ENCODE results near the gene WDR43. TPM values are rescaled to one million over a fixed set of nuclear protein-coding genes. Genes with fewer than 3 reads are reported as not detected.

Gene WDR43
- total RNA-seq, 1 experiment from 2014 or later, result 106 TPM

GRCh38 chr2:28908172-28908571 is 13.7 kb downstream of the WDR43 start:
- no peak for DNase-seq (ENCODE audit: low spot score)

DNA sequence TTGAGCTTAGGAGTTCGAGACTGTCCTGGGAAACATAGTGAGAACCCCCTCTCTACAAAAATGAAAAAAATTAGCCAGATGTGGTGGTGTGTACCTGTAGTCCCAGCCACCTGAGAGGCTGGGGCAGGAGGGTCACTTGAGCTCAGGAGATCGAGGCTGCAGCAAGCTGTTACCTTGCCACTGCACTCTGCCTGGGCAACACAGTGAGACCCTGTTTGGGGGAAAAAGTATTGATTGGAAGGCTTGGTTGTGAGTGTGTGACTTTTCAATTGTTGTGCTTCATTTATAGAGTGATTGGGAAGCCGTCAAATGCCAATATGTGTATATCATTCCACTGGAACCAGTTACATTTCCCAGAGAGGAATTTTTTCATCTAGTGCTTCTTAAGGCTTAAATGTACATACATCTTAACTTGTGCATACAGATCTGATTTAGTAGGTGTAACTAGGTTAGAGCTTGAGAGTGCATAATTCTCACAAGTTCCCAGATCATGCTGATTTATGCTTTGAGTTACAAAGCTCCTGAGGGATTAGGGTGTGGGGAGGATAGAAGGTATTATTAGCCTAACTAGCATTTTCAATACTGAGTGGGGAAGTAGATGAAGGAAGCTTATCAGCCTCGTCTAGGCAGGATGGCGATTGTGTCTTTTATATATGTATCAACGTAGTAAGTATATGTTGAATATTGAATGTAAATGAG is 15.3 kb downstream of the WDR43 start:
- no peak for DNase-seq (ENCODE audit: low spot score)

DNA sequence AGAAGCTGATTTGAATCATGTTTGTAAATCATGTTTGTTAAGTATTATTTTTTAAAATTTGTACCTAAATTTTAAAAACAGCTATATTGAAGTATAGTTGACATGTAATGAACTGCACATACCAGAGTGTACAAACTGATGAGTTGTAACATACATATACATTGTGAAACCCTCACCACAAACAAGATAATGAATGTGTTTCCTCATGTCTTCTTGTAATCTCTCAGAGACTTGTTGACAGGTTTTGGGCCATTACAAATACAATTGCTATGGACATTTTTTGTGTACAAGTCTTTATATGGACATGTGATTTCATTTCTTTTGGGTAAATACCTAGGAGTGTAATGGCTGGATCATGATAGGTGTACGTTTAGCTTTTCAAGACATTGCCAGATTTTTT is 21.5 kb downstream of the WDR43 start:
- no peak for DNase-seq (ENCODE audit: low spot score)

DNA sequence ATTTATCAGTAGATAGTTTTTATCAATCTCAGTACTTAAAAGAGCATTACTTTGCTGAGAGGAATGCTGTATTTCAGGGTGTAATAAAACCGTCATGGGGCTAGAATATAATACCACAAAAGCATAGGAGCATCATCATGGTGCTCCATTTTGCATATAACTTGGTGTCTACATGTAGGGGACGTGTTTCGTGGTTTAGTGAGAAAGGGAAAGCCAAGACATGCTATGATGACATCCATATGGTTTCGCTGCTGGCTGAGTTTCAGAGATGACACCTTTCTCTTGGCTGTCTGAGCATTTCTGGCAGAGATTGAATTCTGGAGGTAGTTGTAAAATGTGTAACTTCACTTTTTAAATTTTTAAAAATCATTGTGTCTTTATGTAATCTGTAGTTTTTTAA is 32.4 kb downstream of the WDR43 start:
- DNase-seq (ENCODE audit: low spot score), result no peak

DNA sequence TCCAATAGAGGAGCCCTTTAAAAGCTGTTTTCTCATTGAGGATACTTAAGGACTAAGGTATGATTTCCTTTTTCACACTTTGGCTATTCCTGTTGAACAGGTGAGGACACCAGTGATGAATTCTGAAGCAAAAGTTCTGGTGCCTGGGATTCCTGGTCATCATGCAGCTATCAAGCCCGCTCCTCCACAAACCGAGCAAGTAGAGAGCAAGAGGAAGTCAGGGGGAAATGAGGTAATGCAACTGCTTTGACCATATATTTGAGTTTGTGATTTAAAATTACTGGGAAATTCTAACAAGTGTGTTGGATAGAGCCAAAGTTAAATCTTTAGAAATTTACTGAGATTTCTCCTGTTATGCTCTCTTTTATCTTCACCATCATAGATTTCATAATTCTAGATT is 33.0 kb downstream of the WDR43 start:
- DNase-seq (ENCODE audit: low spot score), result no peak

DNA sequence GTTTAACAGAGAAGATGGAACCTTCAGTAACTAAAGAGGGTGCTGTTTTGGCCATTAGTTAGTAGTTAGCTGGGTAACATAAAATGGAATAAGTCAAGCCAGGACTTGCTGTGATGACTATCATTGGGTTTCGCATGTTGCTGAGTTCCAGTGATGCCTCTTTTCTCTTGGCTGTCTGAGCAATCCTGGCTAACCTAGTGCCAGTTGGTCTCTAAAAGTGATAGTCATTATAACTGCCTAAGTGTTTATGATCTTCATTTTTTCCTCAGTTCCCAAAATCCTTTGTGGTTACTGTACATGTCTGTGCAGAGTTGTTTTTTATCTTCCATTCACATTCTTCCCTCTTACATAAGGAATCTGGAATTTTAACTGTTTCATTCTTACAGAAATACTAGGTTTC is 33.4 kb downstream of the WDR43 start:
- no peak for DNase-seq (ENCODE audit: low spot score)

DNA sequence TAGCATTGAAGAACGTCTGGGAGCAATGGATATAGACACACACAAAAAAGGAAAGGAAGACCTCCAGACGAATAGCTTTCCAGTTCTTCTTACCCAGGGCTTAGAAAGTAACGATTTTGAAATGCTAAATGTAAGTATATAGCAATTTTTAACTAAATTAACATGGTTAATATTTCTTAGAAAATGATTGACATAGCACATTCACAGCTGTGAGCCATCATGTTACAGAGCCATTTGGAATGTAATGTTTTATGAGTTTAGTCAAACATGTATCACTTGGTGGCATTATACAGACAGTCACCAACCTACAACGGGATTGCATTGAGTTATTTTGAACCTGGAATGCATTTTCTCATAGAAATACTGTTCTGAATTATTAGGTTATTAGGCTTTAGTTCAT is 35.1 kb downstream of the WDR43 start:
- no peak for DNase-seq (ENCODE audit: low spot score)

DNA sequence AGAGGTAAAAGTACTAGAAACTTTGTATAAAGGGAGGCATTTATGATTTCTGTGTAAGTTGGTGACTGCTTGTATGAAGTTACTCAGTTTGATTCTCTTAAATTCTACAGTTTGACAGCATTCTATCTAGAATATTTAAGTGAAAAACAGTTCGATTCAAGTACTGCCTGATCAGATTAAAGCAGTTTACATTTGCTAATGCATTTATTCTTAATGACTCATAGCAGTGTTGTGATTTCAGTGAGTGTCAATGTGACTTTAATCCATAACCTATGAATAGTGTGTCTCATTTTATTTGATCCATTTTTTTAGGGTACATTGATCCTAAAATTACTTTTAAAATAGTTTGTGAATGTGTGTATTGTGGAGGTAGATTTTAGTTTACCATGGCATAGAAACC is 35.7 kb downstream of the WDR43 start:
- no peak for DNase-seq (ENCODE audit: low spot score)

DNA sequence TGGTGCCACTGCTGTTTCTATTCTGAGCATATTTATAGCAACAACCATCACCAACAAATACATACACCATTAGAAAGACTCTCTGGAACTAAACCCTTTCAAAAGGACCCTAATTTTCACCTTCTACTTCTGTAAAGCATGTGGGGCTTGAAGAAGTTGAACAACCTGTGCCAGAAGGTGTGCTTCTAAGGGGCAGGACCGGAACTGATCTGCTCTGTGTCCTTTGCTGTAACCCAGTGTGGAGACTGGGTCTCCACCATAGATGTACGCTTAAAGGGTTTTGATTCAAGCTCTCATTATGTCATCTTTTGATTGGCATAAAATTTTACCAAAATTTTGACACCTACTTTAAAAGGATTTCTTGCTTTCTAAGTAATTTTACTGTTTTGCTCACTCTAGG is 40.3 kb downstream of the WDR43 start:
- no peak for DNase-seq (ENCODE audit: low spot score)

DNA sequence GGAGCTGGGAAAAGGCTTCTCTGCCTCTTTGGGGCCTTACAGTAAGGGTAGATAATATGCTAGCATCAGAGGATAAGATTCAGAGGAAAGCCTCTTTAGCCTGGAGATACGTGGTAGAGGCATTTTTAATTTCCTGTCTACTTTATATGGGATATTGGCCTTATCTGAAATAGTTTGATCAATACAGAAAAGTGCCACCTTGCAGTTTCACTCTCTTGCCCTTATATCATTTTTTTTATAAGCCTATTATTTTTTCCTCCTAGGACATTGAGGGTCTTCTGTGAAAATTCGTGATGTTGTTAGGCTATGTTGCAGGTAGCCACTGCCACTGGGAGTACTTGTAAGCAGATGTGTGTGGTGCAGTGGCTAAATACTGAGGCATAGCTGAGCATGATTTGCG is 46.5 kb downstream of the WDR43 start:
- DNase-seq (ENCODE audit: low spot score), result no peak

DNA sequence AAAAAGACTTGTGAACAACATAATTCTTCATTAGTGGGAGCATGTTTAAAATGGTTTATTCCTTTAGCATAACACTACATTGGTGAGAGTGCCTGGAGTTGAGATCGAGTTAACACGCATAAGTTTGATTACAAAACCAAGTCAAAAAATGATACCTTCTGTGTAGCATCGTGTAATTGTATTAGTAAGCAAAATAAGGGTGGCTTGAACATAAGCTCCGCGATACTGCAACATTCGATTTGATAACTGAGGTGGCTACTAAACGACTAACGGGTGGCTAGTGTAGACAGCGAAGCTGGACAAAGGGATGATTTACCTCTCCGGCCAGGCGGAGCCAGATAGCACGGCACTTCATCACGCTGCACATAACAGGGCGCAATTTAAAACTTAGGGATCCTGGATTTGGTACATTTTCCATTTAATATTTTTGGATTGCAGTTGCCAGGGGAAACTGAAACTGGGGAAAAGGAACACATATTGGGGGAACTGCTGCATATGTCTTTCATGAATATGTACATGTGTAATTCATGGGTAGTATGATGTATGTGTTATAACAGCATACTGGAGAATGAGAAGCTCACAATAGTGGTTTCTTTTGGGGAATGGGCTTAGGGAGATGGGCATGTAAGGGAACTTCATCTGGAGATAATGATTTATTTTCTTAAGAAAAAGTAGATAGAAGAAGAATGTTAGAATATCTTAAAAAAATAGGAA is 50.2 kb downstream of the WDR43 start:
- DNase-seq (ENCODE audit: low spot score), result no peak

GRCh38 chr2:28948160-28948559 is 53.7 kb downstream of the WDR43 start:
- DNase-seq (ENCODE audit: low spot score), result no peak

DNA sequence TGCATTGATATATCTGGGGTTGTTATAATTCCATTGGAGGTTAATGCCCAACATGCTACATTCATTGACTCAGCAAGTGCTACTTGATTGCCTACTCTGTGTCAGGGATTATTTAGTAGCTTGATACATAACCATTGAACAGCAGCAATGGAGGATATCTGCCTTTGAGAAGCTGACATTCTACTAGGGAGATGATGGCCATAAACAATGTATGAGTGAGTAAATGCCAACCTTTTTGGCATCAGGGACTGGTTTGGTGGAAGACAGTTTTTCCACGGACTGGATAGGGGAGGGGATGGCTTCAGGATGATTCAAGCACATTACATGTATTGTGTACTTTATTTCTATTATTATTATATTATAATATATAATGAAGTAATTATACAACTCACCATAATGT is 54.7 kb downstream of the WDR43 start:
- no peak for DNase-seq (ENCODE audit: low spot score)

DNA sequence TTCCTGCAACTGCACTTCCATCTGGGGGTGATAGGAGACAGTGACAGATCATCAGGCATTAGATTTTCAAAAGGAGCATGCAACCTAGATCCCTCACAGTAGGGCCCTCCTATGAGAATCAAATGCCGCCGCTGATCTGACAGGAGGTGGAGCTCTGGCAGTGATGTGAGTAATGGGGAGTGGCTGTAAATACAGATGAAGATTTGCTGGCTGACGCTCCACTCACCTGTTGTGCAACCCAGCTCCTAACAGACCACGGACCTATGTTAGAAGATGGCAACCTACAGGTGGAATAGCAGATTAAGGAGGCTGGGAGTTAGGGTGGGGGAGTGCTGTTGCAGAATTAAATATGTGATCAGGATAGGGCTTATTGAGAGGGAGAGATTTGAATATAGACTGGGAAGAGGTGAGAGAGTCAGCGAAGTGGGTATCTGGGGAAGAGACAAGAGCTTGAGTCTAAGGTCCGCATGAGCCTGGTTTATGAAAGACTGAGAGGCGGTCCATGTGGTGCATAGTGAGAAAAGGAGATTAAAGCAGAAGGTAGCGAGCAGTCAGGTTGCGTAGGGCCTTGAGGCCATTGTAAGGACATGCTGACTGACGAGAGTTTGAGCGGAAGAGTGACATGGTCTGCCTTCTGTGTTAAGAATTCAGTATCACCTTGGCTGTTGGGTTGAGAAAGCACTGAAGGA is 55.3 kb downstream of the WDR43 start:
- DNase-seq (ENCODE audit: low spot score), result no peak

DNA sequence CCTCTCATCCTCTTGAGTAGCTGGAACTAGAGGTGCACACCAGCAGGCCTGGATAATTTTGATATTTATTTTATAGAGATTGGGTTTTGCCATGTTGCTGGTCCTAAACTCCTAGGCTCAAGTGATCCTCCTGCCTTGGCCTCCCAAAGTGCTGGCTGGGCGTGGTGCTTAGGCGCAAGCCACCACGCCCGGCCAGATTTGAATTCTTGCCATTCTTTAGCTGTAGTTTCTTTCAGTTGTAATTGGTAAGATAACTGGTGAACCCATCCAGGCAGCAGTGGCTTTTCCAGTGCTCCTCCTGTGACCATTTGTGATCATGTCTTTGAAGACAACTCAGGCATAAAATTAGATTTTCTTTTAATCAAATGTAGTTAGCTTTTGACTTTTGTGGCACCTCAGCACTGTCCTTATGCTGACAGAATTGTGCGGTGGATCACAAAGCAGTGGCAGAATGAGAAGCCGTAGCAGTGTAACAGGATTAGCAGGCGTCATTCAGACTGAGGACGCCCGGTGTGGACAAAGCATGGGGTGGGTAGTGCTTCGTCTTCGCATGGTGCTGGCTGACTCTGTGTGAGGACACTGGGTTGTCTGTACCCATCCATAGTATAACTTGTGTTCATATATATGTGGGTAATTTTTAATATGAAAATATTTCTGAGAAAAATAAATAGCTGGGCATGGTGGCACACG is 56.6 kb downstream of the WDR43 start:
- no peak for DNase-seq (ENCODE audit: low spot score)

DNA sequence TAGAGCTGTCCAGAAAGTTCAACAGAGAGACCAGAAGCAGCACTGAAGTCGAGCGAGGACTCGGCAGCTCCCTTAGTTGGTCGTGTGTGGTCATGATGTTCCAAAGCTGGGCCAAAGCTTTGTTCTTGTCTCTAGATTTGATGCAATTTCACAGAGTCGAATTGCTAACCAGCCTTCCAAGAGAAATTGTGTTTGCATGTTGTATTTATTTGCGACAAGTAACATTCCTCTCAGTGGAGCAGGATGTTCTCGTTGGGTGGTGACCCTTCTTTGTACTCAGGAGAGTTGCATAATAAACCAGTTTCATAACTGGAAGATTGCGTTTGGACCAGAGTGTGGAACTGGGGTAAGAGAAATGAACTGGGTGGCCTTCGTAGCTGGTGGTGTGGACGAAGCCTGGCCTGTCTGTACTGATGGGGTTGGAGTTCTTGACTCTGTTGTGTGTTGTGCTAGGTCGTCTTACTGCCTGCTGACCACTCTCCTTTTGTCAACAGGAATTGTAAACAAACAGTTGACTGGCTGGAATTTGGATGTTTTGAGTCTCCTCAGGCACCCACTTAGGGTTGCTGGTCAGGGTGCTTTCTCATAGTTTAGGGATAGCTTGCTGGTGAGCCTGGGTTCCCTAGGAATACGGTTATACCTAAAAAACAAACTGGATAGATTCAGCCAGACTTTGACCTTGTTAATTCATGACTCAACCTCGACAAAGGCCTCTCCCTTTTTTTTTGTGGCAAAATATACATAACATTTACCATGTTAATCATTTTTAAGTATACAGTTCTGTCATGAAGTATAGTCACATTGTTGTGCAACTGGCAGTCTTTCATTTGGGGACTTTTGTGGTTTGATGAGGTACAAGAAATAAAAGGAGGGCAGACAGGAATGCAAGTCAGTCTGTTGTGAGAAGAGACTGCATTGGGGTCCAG is 57.7 kb downstream of the WDR43 start:
- no peak for DNase-seq (ENCODE audit: low spot score)

GRCh38 chr2:28952836-28953211 is 58.4 kb downstream of the WDR43 start:
- DNase-seq (ENCODE audit: low spot score), result no peak

DNA sequence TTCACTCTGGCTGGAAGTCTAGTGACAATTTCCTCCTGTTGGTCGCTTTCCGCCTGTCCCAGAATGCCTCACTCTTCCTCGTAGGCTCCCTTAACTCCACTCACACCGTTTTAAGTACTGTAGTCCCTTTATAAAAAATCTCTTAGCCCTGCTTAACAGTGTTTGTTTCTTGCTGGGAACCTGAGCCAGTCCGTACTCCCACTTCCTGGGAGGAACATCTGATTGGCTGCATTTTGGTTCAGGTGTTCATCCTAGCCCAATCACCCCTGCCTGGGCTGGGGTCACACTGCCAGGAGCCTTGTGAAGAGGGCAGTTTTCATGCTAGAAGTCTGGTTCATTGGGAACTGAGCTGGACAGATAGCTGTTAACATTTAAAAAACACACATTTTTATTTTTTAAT is 61.0 kb downstream of the WDR43 start:
- DNase-seq (ENCODE audit: low spot score), result no peak

DNA sequence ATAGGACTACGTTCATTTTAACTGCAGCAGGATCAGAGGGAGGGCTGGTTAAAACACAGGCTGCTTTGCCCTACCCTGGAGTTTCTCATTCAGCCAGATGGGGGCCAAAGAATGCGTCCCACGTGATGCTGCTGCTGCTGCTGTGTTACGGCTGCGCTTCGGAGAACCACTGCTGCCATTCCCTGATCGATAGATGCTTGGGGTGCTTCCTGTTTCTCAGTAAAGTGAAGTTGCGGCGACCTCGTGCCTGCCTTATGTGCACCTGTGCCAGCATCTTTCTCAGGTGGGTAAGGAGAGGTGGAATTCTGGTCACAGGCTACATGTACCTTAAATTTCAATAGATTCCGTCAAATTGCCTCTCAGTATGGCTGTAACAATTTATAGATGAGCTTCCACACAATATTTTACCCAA is 62.0 kb downstream of the WDR43 start:
- peak; percentile 26 for DNase-seq (ENCODE audit: low spot score)

DNA sequence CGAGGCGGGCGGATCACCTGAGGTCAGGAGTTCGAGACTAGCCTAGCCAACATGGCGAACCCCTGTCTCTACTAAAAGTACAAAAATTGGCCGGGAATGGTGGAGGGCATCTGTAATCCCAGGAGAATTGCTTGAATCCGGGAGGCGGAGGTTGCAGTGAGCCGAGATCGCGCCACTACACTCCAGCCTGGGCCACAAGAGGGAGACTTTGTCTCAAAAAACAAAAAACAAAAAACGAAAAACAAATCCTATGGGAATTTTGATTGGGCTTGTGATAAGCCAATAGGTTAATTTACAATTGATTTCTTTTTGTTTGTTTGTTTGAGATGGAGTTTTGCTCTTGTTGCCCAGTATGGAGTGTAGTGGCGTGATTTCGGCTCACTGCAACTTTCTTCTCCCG is 62.4 kb downstream of the WDR43 start:
- no peak for DNase-seq (ENCODE audit: low spot score)

DNA sequence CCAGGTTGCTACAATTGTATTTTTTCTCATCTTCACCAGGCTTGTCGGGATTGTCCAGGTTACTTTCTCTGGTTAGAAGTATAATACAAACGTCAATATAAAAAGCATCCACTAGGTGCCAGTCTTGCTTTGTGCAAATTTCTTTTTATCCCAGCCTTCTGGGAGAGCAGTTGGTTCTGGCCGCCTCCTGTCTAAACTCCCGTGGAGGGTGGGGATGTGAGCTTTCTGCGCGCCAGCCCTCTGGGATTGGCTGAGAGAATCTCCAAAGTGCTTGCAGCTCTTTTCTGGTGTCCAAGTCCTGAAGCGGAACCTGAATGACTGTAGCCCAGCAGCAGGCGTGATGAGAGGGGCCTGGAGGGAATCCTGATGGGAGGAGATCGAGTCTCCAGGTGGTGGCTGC is 64.2 kb downstream of the WDR43 start:
- peak; percentile 90 for DNase-seq (ENCODE audit: low spot score)

Data from A172 (cell line).